NCI-H748 (cell line): ENCODE data around the gene TTC39C.

ENCODE experiments used
- DNase-seq: peaks from one replicate; lab custom pipeline; 2025; ENCODE audit not compliant: unreplicated experiment; lab: John Stamatoyannopoulos, UW

Gene TTC39C

DNA sequence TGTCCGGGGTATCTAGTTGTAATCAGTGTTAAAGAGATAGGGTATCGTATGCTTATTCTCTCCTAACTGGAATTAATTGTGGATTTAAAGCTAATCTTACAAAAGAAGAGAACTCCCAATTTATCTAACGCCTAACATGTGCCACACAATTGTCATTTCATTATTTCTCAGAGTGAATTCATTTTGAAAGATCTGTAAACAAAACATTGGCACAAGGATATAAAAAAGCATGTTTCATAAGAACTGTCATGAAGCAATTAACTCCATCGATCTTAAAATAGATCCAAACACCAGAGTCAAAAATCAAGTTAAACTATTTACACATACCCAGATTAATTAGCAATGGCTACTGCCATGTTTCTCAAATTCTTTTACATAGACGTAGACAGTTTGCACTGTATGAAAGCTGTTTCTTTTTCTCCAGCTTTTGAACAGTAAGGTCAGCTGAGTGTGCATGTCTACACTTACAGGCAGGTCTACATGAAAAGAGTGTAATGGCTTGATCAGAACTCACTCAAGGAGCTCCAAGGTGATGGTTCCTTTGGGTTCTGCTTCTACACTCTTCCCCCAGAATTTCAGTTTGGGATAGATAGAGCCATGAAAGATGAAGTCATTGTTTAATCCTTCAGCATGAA, 163.1 kb downstream of the TTC39C start:
- DNase-seq = no peak

DNA sequence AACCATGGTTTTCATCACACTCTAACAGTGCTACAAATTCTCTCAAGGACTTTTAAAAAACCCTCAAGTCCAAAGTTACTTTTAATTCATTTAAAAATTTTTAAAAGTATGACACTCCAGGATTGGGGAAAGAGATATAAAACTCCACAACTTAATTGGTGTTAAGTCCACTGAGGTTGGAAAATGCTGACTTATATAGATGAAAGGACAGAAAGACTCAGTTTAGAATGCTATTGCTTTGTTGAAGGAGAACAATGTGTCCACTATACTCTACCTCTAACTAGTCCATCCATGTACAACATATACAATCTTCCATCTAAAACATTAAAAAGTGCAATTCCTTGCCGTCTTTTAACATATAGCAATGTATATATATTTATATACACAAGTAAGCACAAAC, 165.5 kb downstream of the TTC39C start:
- DNase-seq = no peak

DNA sequence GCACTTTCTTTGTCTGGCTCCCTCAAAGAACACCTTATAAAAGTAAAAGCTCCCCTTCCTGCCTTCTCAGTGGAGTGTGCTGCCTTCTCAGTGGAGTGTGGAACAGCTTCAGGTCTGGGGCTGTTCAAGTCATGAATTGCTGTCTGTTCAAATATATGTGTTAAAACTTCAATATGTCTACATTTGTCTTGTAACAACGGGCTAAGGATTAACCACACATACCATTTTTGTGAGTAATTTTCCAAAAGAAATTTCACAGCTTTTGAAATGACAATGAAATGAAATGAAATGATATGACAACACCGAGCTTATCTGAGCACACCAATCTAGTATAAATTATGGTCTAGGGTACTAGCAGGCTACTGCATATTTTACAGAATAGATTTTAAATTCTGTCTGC, 167.3 kb downstream of the TTC39C start:
- no peak for DNase-seq
